HG03280 (cell line): ENCODE results near the gene DLG1.

Experiments
- ATAC-seq: cut with Tn5 transposase; IDR thresholded peaks from one replicate; pipeline ENCODE4 v1.9.1; 2021; ENCODE audit warnings: mild to moderate bottlenecking, moderate library complexity; ENCODE audit not compliant: unreplicated experiment

The DLG1 gene

DNA sequence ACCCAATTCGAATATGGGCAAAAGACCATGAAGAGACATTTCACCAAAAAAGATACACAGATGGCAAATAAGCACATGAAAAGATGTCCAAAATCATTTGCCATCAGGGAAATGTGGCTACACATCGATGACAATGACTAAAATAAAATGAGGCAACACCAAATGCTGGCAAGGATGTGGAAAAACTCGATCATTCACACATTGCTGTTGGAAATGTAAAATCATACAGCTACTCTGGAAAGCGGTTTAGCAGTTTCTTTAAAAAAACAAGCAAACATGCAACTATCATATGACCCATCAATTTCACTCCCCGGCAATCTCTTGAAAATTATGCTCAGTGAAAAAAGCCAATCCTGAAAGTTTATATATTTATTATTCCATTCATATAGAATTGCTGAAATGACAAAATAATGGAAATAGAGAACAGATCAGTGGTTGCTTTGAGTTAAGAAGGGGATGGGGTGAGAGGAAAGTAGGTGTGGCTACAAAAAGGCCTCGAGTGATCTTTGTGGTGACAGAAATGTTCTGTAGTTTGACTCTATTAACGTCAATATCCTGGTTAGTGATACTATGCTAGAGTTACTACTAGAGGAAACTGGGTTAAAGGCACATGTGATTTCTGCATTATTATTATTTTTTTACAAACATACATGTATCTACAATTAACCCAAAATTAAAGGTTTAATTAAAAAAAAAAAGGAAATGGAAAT lies 45.0 kb downstream of the DLG1 start:
- ATAC-seq: no peak

DNA sequence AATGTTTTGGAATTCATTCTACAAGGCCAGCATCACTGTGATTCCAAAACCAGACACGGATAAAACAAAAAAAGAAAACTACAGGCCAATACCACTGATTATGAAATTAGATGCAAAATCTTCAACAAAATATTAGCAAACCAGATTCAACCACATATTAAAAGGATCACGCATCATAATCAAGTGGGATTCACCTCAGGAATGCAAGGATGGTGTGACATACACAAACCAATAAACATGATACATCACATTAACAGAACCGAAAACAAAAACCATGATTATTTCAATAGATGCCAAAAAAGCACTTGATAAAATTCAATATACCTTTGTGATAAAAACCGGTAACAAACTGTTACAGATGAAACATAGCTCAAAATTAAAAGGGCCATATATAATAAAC lies 48.9 kb downstream of the DLG1 start:
- no peak for ATAC-seq

DNA sequence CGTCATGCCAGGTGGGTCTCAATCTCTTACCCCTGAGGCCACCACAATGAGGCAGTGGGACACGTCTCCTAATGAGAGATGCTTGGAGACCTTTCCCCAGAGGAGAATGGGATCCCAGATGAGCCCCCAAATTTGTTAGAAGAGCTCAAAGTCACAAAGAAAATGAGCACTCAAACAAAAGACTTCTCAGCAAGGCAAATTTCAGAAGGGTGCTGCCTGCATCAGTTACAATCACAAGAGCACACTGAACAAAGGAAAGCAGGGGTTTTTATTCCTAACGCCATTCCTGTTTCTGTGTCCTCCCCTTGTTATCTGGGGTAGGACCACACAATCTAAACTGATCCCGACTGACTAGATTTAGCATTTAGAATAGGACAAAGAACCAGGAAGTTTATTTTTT lies 50.1 kb downstream of the DLG1 start:
- ATAC-seq: no peak

DNA sequence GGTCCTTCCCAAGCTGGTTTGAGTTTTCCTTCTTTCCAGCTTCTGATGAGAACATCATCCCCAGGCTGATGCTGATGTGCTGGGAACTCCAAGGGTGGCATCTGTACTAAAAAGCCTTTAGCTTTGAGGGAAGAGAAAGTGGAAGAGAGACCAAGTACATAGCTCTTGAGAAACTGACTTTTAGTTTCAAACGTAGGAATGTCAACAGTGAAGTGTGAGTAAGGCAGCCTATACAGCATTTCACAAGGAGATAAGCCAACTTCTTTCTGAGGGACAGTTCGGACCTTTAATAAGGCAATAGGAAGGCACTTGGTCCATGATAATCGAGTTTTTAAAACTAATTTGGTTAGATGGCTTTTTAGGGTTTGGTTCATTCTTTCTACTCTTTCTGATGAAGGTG lies 53.7 kb downstream of the DLG1 start:
- ATAC-seq: no peak

DNA sequence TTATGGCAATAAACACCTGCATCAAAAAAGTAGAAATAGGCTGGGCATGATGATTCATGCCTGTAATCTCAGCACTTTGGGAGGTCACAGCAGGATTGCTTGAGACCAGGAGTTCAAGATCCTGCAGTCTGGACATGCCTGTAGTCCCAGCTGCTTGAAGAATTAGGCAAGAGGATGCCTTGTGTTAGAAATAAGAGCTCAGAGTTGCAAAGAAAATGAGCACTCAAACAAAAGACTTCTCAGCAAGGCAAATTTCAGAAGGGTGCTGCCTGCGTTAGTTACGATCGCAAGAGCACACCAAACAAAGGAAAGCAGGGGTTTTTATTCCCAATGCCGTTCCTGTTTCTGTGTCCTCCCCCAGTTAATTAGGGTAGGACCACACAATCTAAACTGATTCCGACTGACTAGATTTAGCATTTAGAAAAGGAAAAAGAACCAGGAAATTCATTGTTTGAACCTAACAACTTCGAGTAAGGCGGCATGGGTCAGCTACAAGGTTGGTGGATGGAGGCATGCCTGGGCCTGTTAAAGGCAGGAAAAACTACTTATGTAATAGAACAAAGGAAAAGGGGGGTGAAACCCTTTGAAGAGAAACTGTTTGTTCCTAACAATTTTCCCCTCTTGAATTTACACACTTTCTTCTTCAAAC lies 55.5 kb downstream of the DLG1 start:
- ATAC-seq: no peak

DNA sequence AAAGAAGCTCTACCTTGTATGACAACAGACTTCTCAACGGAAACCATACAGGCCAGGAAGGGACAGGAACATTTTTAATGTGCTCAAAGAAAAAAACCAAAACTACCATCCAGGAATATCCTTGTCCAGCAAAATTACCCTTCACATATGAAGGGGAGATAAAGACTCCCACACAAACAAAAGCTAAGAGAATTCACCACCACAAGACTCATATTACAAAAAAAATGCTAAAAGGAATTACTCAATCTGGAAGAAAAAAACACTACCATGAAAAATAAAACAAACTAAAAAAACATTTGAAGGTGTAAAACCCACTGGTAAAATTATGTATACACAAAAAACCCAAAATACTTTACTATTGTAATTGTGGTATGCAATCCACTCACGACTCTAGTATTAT lies 57.2 kb downstream of the DLG1 start:
- ATAC-seq: no peak

DNA sequence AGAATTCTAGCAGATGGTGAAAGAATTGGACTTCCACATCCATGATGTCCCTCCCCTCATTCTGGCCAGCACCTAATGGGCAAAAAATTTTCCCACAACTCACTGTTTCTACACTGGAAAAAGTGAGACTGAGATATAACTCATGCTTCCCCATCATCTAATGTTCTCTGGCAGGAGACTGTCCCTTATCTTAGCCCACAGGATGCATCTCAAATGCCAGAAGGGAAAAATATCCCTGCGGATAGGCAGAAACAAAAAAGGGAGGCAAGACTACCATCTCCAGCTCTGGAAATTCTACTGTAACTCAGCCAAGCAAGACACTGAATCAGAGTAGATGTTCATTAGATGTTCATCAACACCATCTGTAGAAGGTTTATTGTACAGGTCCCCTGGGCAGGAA lies 58.6 kb downstream of the DLG1 start:
- no peak for ATAC-seq

DNA sequence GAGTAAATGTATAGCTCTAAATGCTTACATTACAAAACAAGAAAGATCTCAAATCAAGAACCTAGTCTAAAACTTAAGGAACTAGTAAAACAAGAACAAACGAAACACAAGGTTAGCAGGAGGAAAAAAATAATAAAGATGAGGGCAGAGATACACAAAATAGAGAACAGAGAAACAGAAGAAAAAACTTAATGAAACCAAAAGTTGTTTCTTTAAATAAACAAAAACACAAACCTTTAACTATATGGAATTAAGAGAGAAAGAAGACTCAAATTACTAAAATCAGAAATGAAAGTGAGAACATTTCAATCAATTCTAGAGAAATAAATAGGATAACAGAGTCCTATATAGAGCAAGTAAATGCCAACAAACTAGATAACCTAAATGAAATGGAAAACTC lies 59.6 kb downstream of the DLG1 start:
- ATAC-seq: peak; percentile 69

DNA sequence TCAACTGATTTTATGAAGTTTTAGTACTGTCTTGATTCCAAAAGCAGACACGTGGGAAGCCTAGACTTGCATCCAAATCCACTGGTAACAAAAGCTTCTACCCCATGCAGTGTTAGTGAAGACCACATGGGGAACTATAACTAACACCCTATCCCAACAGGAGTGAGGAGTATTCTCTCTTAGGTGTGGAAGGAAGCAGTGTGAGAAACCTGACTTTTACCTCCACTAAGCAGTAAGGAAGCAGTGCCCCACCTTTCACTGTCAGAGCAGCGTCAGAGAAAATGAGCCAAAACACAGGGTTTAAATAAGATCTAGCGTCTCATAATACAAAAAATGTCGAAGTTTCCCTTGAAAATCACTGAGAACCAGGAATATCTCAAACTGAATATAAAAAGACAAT lies 60.5 kb downstream of the DLG1 start:
- ATAC-seq: no peak

DNA sequence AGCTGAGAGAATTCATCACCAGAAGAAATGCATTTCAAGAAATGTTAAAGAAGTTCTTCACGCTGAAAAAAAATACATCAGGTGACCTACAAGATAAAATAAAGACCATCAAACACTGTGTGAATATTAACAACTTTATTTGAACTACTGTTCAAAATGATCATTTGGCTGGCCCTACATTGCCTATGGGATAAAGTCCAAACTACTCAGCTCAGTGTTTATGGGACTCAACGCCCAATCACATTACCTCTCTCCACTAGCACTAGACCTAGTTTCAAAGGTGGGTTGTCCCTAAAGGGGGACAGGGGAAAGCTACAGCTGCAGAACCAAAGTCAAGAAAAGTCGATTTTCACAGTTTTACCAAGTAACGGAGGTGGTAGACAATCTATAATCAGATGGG lies 62.0 kb downstream of the DLG1 start:
- ATAC-seq: no peak

DNA sequence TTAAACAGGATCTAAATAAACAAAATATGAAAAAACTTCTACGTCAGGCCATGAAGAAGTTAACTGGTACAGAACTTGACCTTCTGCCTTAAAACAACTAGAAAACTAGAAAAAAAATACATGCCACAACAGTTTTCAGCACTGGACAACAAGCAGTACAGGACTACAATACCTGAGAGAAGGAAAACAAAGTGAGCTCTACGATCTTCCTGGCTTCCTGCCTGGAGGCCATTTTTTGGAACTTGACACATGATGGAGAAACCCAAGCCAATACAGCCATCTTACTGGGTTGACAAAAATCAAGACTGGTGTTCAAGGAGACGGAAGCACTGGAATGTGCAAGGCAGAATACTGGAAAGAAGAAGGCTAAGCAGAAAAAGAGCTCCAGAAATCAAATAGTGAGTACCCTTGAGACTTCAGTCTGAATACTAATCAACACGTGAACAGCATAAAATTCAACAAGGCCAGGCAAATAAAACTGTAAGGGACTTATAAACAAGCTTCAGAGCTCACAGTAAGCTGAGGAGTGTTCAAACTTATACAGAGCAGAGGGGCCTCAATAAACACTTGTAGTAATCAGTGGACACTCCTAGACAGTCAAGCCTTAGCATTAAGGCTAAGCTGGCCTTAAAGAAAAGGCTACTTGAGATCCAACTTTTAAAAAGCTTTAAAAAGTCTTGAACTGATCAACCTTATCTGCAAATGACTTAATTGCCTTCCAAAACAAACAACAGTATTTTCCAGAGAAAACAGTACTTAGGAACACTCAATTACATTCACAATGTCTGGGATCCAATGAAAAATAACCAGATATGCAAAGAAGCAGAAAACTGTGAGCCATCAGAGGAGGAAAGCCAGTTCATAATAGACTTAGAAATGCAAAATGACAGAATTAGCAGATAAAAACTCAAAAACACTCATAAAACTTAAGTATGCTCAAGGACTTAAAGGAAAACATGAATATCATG lies 63.2 kb downstream of the DLG1 start:
- ATAC-seq: no peak

DNA sequence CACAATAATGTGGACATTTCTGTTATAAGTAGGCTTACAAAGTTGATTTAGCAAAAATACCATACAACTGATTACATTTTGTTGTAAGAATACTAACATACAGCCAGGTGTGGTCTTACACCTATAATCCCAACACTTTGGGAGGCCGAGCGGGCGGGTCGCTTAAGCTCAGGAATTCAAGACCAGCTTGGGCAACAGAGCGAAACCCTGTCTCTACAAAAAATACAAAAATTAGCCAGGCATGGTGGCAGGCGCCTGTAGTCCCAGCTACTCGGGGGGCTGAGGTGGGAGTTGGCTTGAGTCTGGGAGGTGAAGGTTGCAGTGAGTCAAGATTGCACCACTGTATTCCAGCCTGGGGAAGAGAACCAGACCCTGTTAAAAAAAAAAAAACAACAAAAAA lies 67.1 kb downstream of the DLG1 start:
- no peak for ATAC-seq

DNA sequence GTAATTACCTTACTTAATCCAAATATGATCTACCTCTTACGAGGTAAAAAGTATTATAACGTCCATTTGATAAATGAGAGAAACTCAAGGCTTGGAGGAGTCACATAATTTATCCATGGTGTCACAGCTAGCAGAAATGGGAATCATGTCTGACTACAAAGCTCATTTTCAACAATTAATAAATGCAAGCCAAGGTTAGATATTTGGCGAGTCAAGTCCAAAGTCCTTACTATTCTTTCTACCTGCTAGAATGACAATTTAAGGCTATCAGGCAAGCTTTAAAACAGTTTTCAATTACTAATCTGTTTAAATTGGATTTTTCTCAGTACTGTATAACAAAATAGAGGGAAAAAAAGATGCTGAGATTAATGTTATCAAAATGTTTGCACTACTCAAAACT lies 68.6 kb downstream of the DLG1 start:
- no peak for ATAC-seq

DNA sequence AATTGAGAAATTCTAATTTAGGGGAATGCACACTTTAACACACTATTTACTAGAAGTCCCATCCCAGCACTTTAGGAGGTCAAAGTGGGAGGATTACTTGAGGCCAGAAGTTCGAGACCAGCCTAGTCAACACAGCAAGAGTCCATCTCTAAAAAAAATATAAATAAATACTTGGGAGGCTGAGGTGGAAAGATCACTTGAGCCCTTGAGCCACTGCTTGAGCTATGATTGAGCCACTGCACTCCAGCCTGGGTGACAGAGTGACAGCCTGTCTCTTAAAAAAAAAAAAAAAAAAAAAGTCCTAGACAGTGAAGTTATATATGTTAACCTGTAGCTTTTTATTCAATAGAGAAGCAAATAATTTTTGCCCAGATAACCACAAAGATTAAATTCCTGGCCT lies 69.2 kb downstream of the DLG1 start:
- no peak for ATAC-seq

DNA sequence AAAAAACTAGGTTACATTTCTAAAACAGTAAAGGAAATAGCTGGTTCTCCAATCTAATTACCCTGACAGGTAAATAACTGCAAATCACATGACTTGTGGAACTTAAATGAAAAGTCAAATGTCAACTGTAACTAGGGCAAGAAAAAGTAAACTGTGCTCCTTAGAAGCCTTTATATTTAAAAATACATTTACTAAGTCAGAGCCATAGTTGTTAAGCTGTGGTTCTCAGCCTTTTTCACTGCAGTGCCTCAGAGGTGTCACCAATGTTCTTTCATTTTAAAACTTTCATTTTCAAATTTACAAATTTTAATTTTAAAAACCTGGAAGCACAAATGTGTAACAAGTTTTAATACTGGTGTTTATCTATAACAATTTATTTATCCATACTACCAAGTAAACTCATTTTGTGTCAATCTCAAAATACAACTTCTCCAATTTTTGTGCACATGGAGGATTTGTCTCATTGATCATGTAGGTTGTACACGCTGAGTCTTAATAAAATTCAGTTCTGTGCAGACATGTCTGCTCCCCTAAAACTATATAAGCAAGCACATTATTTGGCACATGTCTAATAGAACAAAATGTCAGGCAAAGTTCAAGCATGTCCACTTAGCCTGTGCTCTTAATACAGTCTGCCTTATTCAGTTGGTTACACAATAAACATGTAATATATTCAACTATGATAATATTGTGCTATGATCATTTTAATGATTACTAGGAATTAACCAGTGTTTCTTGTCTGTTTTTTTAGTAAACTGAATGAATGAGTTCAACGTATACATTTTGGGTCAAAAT lies 70.4 kb downstream of the DLG1 start:
- ATAC-seq: no peak

DNA sequence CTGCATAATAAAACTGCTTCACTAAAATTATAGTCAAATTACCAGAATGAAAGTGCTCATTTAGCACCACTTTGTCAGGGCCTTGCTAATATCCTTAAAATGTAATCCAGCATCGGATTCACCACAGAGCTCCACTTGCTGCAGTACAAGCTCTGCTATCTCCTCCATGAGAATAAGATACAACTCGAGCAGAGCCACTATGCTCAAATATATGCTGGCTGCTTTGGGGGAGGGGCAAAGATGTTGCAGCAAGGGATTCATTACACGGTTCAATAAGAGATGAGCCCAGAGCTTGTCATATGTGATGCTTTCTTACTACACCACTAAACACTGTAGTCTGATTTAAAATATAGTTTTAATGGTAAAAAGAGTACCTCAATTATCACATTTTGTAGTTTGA lies 72.2 kb downstream of the DLG1 start:
- ATAC-seq: no peak

DNA sequence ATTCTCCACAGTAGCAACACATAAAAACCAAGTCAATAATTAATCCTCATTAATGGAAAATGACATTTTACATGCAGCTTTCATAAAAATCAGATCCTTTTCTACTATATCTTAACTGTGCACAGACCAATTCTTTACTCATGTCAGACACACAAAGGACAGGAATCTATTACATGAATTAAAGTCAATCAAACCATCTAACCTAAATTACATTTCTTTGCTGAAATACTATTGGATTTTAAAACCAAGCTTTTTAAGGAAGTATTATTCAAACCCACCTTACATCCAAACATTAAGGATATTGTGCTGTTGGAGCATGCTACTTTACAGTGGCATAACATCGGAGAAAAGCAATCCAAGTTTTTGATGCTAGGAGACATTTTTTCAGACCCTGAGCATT lies 72.8 kb downstream of the DLG1 start:
- no peak for ATAC-seq

DNA sequence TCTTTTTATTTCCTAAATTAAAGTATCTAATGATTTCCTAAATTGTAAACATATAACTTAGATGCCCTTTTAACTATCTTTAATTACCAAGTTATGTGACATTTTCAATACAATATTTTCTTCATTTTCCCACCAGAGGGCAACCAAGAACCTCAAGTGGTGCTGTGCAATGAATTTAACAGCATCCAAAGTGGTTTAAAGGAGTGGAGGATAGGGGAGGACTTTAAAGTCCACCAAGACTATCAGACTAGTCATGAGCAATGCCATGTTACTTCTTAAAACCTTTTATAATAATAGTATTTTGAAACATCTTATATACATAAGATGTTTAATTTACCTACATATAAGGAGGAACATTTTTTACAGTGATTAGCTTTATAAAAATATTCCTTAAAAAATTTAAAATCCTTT lies 74.4 kb downstream of the DLG1 start:
- ATAC-seq: no peak

DNA sequence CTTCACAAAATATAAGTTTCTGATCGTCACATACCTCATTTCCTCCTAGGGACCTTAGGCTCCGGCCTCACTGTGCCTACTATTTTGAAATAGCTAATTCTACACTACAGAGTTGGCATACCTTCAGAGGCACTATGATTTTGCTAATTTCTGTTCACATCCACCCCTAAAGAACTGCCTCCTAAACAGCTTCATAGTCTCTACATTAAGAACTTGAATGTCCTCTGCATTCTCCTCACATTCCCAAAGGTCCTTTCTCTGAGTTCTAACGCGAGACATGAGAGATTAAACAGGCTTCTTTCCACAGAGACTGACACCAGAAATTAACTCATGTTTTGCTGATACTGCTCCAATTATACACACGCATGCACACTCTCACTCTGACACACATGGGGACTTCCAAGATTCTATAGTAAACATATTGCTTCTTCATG lies 75.5 kb downstream of the DLG1 start:
- no peak for ATAC-seq

DNA sequence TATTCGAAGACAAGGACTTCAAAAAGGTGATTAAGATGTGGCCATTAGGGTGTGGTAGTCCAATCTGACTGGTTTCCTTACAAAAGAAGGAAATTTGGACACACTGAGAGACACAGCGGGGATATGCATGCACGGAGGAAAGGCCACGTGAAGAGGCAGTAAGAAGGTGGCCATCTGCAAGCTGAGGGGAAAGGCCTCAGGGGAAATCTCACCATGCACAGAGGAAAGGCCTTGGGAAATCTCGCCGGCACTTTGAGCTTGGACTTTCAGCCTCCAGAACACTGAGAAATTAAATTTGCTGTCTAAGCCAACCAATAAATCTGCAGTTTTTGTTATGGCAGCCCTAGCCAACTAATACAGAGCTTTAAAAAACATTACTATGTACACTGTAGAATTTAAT lies 78.8 kb downstream of the DLG1 start:
- no peak for ATAC-seq

DNA sequence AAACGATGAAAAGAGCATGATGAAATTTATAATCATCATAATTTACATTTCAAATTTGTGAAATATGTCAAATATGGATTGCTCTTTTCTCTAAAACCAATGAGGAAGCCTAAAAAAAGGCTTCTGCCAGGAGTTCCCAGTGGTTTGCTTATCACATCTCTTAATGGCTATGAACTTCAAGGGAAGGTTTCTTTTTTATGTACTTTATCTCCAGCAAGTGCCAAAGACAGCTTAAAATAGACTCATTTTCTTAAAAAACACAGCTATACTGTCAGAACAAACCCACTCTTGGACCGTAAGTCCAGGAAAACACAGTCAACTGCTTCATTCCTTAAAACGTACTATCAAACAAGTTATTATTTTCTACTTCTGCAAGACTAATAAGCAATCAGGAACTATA lies 80.2 kb downstream of the DLG1 start:
- ATAC-seq: no peak
